ENCODE results near the gene RBM28.
"Not testable (repeated sequence)": the region's sequence is repeated elsewhere in the genome, so short reads cannot be mapped to it uniquely, and the experiment has no call there.

The RBM28 gene

DNA sequence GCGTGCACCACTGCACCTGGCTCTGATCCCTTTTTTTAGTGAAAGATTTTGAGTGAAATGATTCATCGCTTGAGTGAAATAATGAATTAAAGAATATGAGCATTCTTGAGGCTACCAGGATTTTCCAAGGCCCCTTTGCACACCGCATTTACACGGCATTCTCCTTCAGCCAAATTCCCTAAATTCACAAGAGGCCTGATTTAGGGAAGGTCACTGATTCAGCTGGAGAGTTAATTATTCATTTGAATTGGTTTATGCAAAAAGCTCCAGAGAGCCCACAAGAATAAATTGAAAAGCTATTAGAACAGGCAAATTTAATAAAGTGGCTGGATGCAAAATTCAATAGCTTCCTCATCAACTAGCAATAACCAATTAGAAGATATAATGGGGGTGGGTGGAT, 56.2 kb downstream of the RBM28 start:
- CTCF ChIA-PET, result no interaction called here
- POLR2A ChIA-PET (ENCODE audit: low non-redundant PET), result no interaction called here
- TF ChIP-seq CTCF (conservative IDR thresholded peaks at IDR 0.05; ENCODE audit: low read depth), result no peak
- DNase-seq (ENCODE audit: low spot score), result no peak
- no peak overlapping the region for H3K27ac ChIP-seq

- CTCF ChIA-PET, result no interaction called here
- DNase-seq (ENCODE audit: low spot score), result no peak
- no peak overlapping the region for H3K27ac ChIP-seq
- no peak for TF ChIP-seq CTCF (conservative IDR thresholded peaks at IDR 0.05; ENCODE audit: low read depth)
- POLR2A ChIA-PET (ENCODE audit: low non-redundant PET), result no interaction called here
Observed at GRCh38 chr7:128284102-128284501, 59.6 kb downstream of the RBM28 start.

DNA sequence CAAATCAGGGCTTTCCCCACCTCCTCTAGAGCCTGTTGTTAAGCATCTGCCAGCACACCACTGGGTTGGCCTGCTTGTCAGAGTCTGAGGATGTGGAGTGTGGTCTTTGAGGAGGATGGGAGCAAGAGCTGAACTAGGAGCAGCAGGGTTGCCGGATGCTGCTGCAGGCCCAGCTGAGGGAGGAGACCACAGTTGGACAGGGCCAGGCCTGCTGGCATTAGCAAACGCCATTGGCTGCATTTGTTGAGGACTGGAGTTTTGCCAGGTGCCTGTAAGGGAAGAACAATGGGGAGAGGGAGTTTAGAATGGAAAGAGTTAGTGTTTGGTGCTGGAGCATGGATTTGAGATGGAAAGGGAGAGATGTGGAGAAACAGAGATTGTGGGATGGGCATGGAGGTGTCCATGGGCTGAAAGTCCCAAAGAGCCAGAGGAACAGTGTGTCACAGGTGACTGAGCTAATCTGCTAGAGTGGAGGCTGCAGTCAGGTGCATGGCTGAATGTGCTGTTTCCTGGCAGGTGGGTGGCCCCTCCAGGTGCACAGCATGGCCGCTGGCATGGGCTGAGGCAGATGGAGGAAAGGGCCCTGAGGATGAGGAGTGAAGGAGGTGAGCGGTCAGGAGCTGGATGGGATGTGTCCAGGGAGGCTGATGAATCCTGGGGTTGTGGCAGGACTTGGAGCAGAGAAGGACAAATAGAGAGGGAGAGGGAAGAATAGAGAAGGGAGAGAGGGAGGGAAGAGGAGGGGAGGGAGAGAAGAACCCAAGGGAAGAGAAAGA, 61.9 kb downstream of the RBM28 start:
- ChIA-PET POLR2A (ENCODE audit: low non-redundant PET) (no interaction called here), CTCF (no interaction called here)
- H3K27ac ChIP-seq, result no peak overlapping the region
- no peak for TF ChIP-seq CTCF (conservative IDR thresholded peaks at IDR 0.05; ENCODE audit: low read depth)
- DNase-seq (ENCODE audit: low spot score), result no peak

GRCh38 chr7:128280451-128280850, 63.3 kb downstream of the RBM28 start:
- DNase-seq (ENCODE audit: low spot score); CTCF ChIA-PET; POLR2A ChIA-PET (ENCODE audit: low non-redundant PET); H3K27ac ChIP-seq: not testable (repeated sequence)

- ChIA-PET CTCF (no interaction called here), POLR2A (ENCODE audit: low non-redundant PET) (no interaction called here)
- H3K27ac ChIP-seq, result no peak overlapping the region
- TF ChIP-seq CTCF (conservative IDR thresholded peaks at IDR 0.05; ENCODE audit: low read depth), result no peak
- no peak for DNase-seq (ENCODE audit: low spot score)
Observed at GRCh38 chr7:128279124-128279713, 64.5 kb downstream of the RBM28 start.

GRCh38 chr7:128278366-128278765, 65.3 kb downstream of the RBM28 start:
- no peak for DNase-seq (ENCODE audit: low spot score)
- no peak for TF ChIP-seq CTCF (conservative IDR thresholded peaks at IDR 0.05; ENCODE audit: low read depth)
- ChIA-PET POLR2A (ENCODE audit: low non-redundant PET) (no interaction called here), CTCF (no interaction called here)
- H3K27ac ChIP-seq, result no peak overlapping the region

GRCh38 chr7:128275681-128276080, 68.0 kb downstream of the RBM28 start:
- H3K27ac ChIP-seq, result no peak overlapping the region
- ChIA-PET POLR2A (ENCODE audit: low non-redundant PET) (no interaction called here), CTCF (interaction anchor here (0.5 kb wide), 1 partner anchor 11 kb away, joined by 5 read pairs; no protein-coding TSS in a partner anchor)
- no peak for TF ChIP-seq CTCF (conservative IDR thresholded peaks at IDR 0.05; ENCODE audit: low read depth)
- no peak for DNase-seq (ENCODE audit: low spot score)
